Measurements from ENCODE around the gene AMPH. TPM values are rescaled to one million over a fixed set of nuclear protein-coding genes. Genes with fewer than 3 reads are reported as not detected.

Gene AMPH
- total and polyA plus RNA-seq, 7 donors: 0.98 to 2.9 (median 1.6) TPM

GRCh38 chr7:38554586-38554985 lies 76.6 kb downstream of the AMPH start:
- Histone ChIP-seq H3K36me3 (ENCODE audit: insufficient read depth in 1 of 2, low read depth in 1 of 2) (no peaks in the 10 kb centered on the region), H3K27ac (no peak overlapping the region), H3K4me1 (no peaks in the 10 kb centered on the region)

GRCh38 chr7:38550836-38551235 lies 80.3 kb downstream of the AMPH start:
- Histone ChIP-seq H3K27me3 (ENCODE audit: insufficient read depth in 3 of 3, low read length in 2 of 3) (no peaks in the 10 kb centered on the region), H3K4me1 (no peaks in the 10 kb centered on the region), H3K27ac (no peak overlapping the region), H3K9me3 (no peaks in the 10 kb centered on the region), H3K4me3 (no peak overlapping the region), H3K36me3 (ENCODE audit: insufficient read depth in 1 of 2, low read depth in 1 of 2) (no peaks in the 10 kb centered on the region)
- 24 to 42% (median 35%) methylated on average over 3 of the region's 3 CpGs for WGBS, 3 donors
- DNase-seq: no peak
- ATAC-seq: no peak
- TF ChIP-seq CTCF (IDR thresholded peaks at IDR 0.05): no peak
- intact Hi-C loops (cut with DNase I): no loop called here

More at GRCh38 chr7:38554586-38554985, 76.6 kb downstream of the AMPH start:
- TF ChIP-seq CTCF (IDR thresholded peaks at IDR 0.05): no peak
- no peak for DNase-seq
- WGBS, 3 donors: 56 to 67% (median 56%) methylated on average over 1 of the region's 1 CpG
- intact Hi-C loops (cut with DNase I): no loop called here
- no peak for ATAC-seq
- no peaks in the 10 kb centered on the region for H3K9me3 ChIP-seq
- H3K27me3 ChIP-seq (ENCODE audit: insufficient read depth in 3 of 3, low read length in 2 of 3): no peaks in the 10 kb centered on the region
- H3K4me3 ChIP-seq: no peak overlapping the region

GRCh38 chr7:38548605-38549004 lies 82.6 kb downstream of the AMPH start:
- Histone ChIP-seq H3K9me3 (no peaks in the 10 kb centered on the region), H3K4me1 (no peaks in the 10 kb centered on the region), H3K27ac (no peak overlapping the region), H3K36me3 (ENCODE audit: insufficient read depth in 1 of 2, low read depth in 1 of 2) (no peaks in the 10 kb centered on the region), H3K4me3 (no peak overlapping the region), H3K27me3 (ENCODE audit: insufficient read depth in 3 of 3, low read length in 2 of 3) (no peaks in the 10 kb centered on the region)
- no peak for TF ChIP-seq CTCF (IDR thresholded peaks at IDR 0.05)
- DNase-seq (no peak), ATAC-seq (no peak)
- intact Hi-C loops (cut with DNase I): no loop called here
- 92 to 93% (median 93%) methylated on average over 7 of the region's 7 CpGs for WGBS, 3 donors

DNA sequence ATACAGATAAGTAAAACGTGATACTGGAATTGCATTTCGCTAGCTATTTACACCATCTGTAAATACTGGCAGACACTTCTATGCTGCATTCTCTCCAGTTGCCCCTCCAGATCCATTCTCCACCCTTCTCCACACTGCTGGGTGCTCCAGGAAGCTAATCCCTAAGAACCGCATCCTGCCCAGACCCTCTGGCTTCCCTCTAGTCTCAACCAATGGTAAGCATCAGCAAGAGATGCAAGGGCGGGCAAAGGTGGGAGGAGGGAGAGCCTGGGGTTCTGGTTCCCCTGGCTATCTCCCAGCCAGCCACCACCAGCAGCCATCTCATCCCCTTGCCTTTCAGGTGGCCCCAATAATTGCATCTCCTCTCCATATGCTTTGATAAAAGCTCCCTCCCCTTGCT lies 84.4 kb downstream of the AMPH start:
- Histone ChIP-seq H3K27ac (no peak overlapping the region), H3K4me1 (no peaks in the 10 kb centered on the region), H3K36me3 (ENCODE audit: insufficient read depth in 1 of 2, low read depth in 1 of 2) (no peaks in the 10 kb centered on the region), H3K9me3 (no peaks in the 10 kb centered on the region), H3K27me3 (ENCODE audit: insufficient read depth in 3 of 3, low read length in 2 of 3) (no peaks in the 10 kb centered on the region), H3K4me3 (no peak overlapping the region)
- TF ChIP-seq CTCF (IDR thresholded peaks at IDR 0.05): no peak
- ATAC-seq (no peak), DNase-seq (no peak)
- intact Hi-C loops (cut with DNase I): no loop called here
- 41 to 77% (median 65%) methylated on average over 4 of the region's 4 CpGs for WGBS, 3 donors

- H3K27me3 ChIP-seq (ENCODE audit: insufficient read depth in 3 of 3, low read length in 2 of 3): no peaks in the 10 kb centered on the region
- 67 to 73% (median 68%) methylated on average over 3 of the region's 3 CpGs for WGBS, 3 donors
- no peak for TF ChIP-seq CTCF (IDR thresholded peaks at IDR 0.05)
- H3K9me3 ChIP-seq: no peaks in the 10 kb centered on the region
- H3K4me3 ChIP-seq: no peak overlapping the region
- DNase-seq (no peak), ATAC-seq (no peak)
- intact Hi-C loops (cut with DNase I): no loop called here
- no peaks in the 10 kb centered on the region for H3K36me3 ChIP-seq (ENCODE audit: insufficient read depth in 1 of 2, low read depth in 1 of 2)
- H3K4me1 ChIP-seq: no peaks in the 10 kb centered on the region
- no peak overlapping the region for H3K27ac ChIP-seq
These were observed 85.2 kb downstream of the AMPH start for GRCh38 chr7:38545977-38546376.

All from psoas muscle (tissue), 8 donors.